HEK293 (cell line): Measurements from ENCODE around the gene ZCCHC3.

Source experiments
- CTCF ChIA-PET: fragments of 350-600 bp; formaldehyde crosslinking; extraction: SDS; loops from one replicate; lab custom pipeline; 2021; ENCODE audit warnings: antibody characterized with exemption; lab: Yijun Ruan, JAX
- POLR2A ChIA-PET: fragments of 300-600 bp; formaldehyde crosslinking; extraction: SDS; loops from one replicate; lab custom pipeline; 2020; ENCODE audit warnings: antibody characterized with exemption, inconsistent platforms; lab: Yijun Ruan, JAX
- H3K27ac ChIP-seq: fragments of 200-500 bp; sonication (Bioruptor generic); 2 replicates; pipeline ENCODE4 v1.5.1; 2014; ENCODE audit warnings: low read depth, low read length, control low read depth, inconsistent platforms; ENCODE audit errors: extremely low read depth
- H3K36me3 ChIP-seq, 2 experiments: fragments of 200-500 bp in 1 of 2; sonication (Bioruptor generic) in 1 of 2; 1 replicate in 1 of 2; 2 replicates in 1 of 2; pipeline ENCODE4 v1.5.1; 2014 to 2017; ENCODE audit warnings: inconsistent platforms in 2 of 2, low read length in 2 of 2; ENCODE audit not compliant: control insufficient read depth in 2 of 2, insufficient read depth in 1 of 2
- H3K4me1 ChIP-seq: fragments of 200-500 bp; sonication (Bioruptor generic); 2 replicates; pipeline ENCODE4 v1.5.1; 2014; ENCODE audit warnings: mild to moderate bottlenecking, low read length, inconsistent platforms; ENCODE audit not compliant: control insufficient read depth, insufficient read depth
- H3K4me3 ChIP-seq: 2 replicates; pipeline ENCODE4 v1.5.1; 2011; ENCODE audit warnings: low read depth, mild to moderate bottlenecking, control low read depth, low read length, moderate library complexity
- H3K9me3 ChIP-seq: fragments of 200-500 bp; sonication (Bioruptor generic); 2 replicates; pipeline ENCODE4 v1.5.1; 2014; ENCODE audit warnings: low read depth, low read length, inconsistent platforms; ENCODE audit not compliant: control insufficient read depth, insufficient read depth
- FEZF1 ChIP-seq: fragments of 450-650 bp; formaldehyde crosslinking; IDR thresholded peaks from 2 replicates; pipeline ENCODE4 v1.5.1; 2016; ENCODE audit warnings: missing biosample characterization, missing genetic modification characterization
- GLI2 ChIP-seq: fragments of 450-650 bp; formaldehyde crosslinking; IDR thresholded peaks from 2 replicates; pipeline ENCODE4; 2017; ENCODE audit warnings: missing biosample characterization, missing genetic modification characterization, low read depth, borderline replicate concordance
- KLF1 ChIP-seq: fragments of 450-650 bp; formaldehyde crosslinking; IDR thresholded peaks from 2 replicates; pipeline ENCODE4 v1.5.1; 2016; ENCODE audit warnings: missing biosample characterization, missing genetic modification characterization
- KLF7 ChIP-seq: fragments of 450-650 bp; formaldehyde crosslinking; IDR thresholded peaks from 2 replicates; pipeline ENCODE4 v1.5.1; 2016; ENCODE audit warnings: missing biosample characterization, missing genetic modification characterization, borderline replicate concordance
- RBAK ChIP-seq: fragments of 450-650 bp; formaldehyde crosslinking; IDR thresholded peaks from 2 replicates; pipeline ENCODE4 v1.5.1; 2016; ENCODE audit warnings: missing biosample characterization, missing genetic modification characterization
- ZIC2 ChIP-seq: fragments of 450-650 bp; formaldehyde crosslinking; IDR thresholded peaks from 2 replicates; pipeline ENCODE4 v1.5.1; 2016; ENCODE audit warnings: missing biosample characterization, missing genetic modification characterization
- ZNF132 ChIP-seq: fragments of 450-650 bp; formaldehyde crosslinking; IDR thresholded peaks from 2 replicates; pipeline ENCODE4 v1.5.1; 2017; ENCODE audit warnings: missing biosample characterization, missing genetic modification characterization, borderline replicate concordance
- ZNF138 ChIP-seq: fragments of 450-650 bp; formaldehyde crosslinking; IDR thresholded peaks from 2 replicates; pipeline ENCODE4 v1.5.1; 2016; ENCODE audit warnings: missing biosample characterization, missing genetic modification characterization, borderline replicate concordance
- ZNF19 ChIP-seq: fragments of 450-650 bp; formaldehyde crosslinking; IDR thresholded peaks from 2 replicates; pipeline ENCODE4; 2016; ENCODE audit warnings: missing biosample characterization, missing genetic modification characterization, low read depth
- ZNF23 ChIP-seq: fragments of 450-650 bp; formaldehyde crosslinking; IDR thresholded peaks from 2 replicates; pipeline ENCODE4 v1.5.1; 2016; ENCODE audit warnings: missing biosample characterization, missing genetic modification characterization, borderline replicate concordance
- ZNF24 ChIP-seq: fragments of 450-650 bp; formaldehyde crosslinking; IDR thresholded peaks from 2 replicates; pipeline ENCODE4 v1.5.1; 2016; ENCODE audit warnings: missing biosample characterization, missing genetic modification characterization
- ZNF292 ChIP-seq: fragments of 450-650 bp; formaldehyde crosslinking; IDR thresholded peaks from 2 replicates; pipeline ENCODE4 v1.5.1; 2016; ENCODE audit warnings: low read depth, missing biosample characterization, missing genetic modification characterization, borderline replicate concordance
- ZNF341 ChIP-seq: fragments of 450-650 bp; formaldehyde crosslinking; IDR thresholded peaks from 2 replicates; pipeline ENCODE4; 2016; ENCODE audit warnings: low read depth, missing biosample characterization, missing genetic modification characterization
- ZNF37A ChIP-seq: fragments of 450-650 bp; IDR thresholded peaks from 2 replicates; pipeline ENCODE4 v1.5.1; 2018; ENCODE audit warnings: missing biosample characterization, missing genetic modification characterization
- ZNF416 ChIP-seq: fragments of 450-650 bp; formaldehyde crosslinking; IDR thresholded peaks from 2 replicates; pipeline ENCODE4 v1.5.1; 2016; ENCODE audit warnings: missing biosample characterization, missing genetic modification characterization
- ZNF501 ChIP-seq: fragments of 450-650 bp; formaldehyde crosslinking; IDR thresholded peaks from 2 replicates; pipeline ENCODE4 v1.5.1; 2016; ENCODE audit warnings: missing biosample characterization, missing genetic modification characterization
- ZNF549 ChIP-seq: fragments of 450-650 bp; IDR thresholded peaks from 2 replicates; pipeline ENCODE4 v1.5.1; 2018; ENCODE audit warnings: missing biosample characterization, missing genetic modification characterization, mild to moderate bottlenecking, inconsistent platforms, moderate library complexity
- ZNF600 ChIP-seq: fragments of 450-650 bp; formaldehyde crosslinking; IDR thresholded peaks from 2 replicates; pipeline ENCODE4 v1.5.1; 2016; ENCODE audit warnings: missing biosample characterization, missing genetic modification characterization
- ZNF629 ChIP-seq: fragments of 450-650 bp; formaldehyde crosslinking; IDR thresholded peaks from 2 replicates; pipeline ENCODE4 v1.5.1; 2017; ENCODE audit warnings: missing biosample characterization, missing genetic modification characterization
- ZNF654 ChIP-seq: fragments of 450-650 bp; formaldehyde crosslinking; IDR thresholded peaks from 2 replicates; pipeline ENCODE4 v1.5.1; 2016; ENCODE audit warnings: low read depth, missing biosample characterization, missing genetic modification characterization
- ZNF660 ChIP-seq: fragments of 450-650 bp; IDR thresholded peaks from 2 replicates; pipeline ENCODE4 v1.5.1; 2018; ENCODE audit warnings: missing biosample characterization, mild to moderate bottlenecking, missing genetic modification characterization
- ZNF747 ChIP-seq: fragments of 450-650 bp; formaldehyde crosslinking; IDR thresholded peaks from 2 replicates; pipeline ENCODE4 v1.5.1; 2016; ENCODE audit warnings: missing biosample characterization, missing genetic modification characterization
- ZNF777 ChIP-seq: fragments of 450-650 bp; formaldehyde crosslinking; IDR thresholded peaks from 2 replicates; pipeline ENCODE4 v1.5.1; 2017; ENCODE audit warnings: missing biosample characterization, missing genetic modification characterization, borderline replicate concordance
- ZNF843 ChIP-seq: fragments of 450-650 bp; formaldehyde crosslinking; IDR thresholded peaks from 2 replicates; pipeline ENCODE4 v1.5.1; 2016; ENCODE audit warnings: missing biosample characterization, missing genetic modification characterization
- TF ChIP-seq, protein P1 (sequence below): fragments of 450-650 bp; formaldehyde crosslinking; IDR thresholded peaks from 2 replicates; pipeline ENCODE4 v1.5.1; 2016; ENCODE audit warnings: missing biosample characterization, missing genetic modification characterization, low read depth
- TF ChIP-seq, protein P2 (sequence below): sonication (generic); formaldehyde crosslinking; IDR thresholded peaks from 2 replicates; pipeline ENCODE4 v1.8.1; 2022; ENCODE audit warnings: mild to moderate bottlenecking, moderate library complexity, missing genetic modification reagents
- TF ChIP-seq, protein P3 (sequence below): fragments of 450-650 bp; formaldehyde crosslinking; conservative IDR thresholded peaks from 2 replicates; pipeline ENCODE4 v1.5.1; 2016; ENCODE audit warnings: low read depth, missing biosample characterization, missing genetic modification characterization

ZCCHC3 gene

DNA sequence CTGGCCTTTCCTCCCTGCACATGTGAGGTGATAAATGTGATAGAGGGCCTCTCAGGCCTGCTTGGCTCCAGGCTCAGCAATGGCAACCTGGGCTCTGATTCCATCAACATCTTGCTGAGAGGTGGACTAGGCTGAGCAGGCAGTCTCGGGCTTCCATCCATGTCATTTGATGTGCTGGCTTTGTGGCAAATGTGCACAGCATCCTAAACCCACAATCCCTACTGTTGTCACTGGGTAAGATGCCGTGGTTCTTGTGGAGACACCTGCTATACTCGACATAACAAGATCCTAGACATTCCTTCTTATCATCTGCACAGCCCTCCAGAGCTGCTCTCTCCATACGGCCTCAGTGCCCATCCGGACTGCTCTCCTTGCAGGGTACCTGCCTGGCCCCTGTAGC is 2.8 kb upstream of the ZCCHC3 start:
- Histone ChIP-seq H3K27ac (no peak overlapping the region), H3K36me3 (peaks cover 0 to 6% of the 10 kb centered on the region in 2 experiments; a peak in 1 of 3 replicates)
- TF ChIP-seq ZNF416 (tag by site-specific recombination) (no peak), ZNF629 (tag by site-specific recombination) (no peak), ZNF24 (no peak), ZIC2 (tag by site-specific recombination) (no peak), ZNF654 (no peak), ZNF132 (tag by site-specific recombination) (no peak), ZNF501 (tag by site-specific recombination) (no peak), ZNF341 (tag by site-specific recombination) (no peak)
- TF ChIP-seq, all 188 proteins: peak for 0
- ChIA-PET POLR2A (interaction anchor here (1.3 kb wide), 2 partner anchors 29 to 30 kb away, joined by 4 read pairs; partner anchors contain the start of gene SOX12), CTCF (interaction anchor here (1.6 kb wide), 2 partner anchors 28 to 37 kb away, joined by 4 to 5 read pairs; no protein-coding TSS in a partner anchor)
- H3K9me3 ChIP-seq: no peaks in the 10 kb centered on the region
- peaks cover 19% of the 10 kb centered on the region for H3K4me1 ChIP-seq
- H3K4me3 ChIP-seq: no peak overlapping the region

DNA sequence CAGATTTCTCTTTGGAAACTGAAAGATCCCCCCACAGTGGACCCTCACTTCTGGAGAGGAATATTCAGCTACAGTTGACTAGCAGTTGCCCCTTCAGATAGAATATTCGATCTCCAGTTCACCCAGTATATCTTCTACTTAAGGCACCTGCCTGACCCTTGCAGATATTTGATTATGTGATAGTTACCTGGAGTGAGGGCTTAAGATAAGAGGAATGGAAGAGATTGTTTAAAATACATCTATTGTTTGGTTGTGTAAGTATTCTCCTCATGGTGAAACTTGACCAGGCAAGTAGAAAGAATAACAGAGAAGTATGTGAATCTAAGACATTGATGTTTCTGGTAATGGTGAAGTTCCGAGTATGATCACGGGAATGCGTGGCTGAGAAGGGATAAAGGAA is 1.6 kb upstream of the ZCCHC3 start:
- ChIA-PET POLR2A (interaction anchor here (0.8 kb wide), 1 partner anchor 52 kb away, joined by 3 read pairs; the partner anchor contains the start of gene NRSN2), CTCF (interaction anchor here (0.5 to 2.9 kb wide), 3 partner anchors 10 to 87 kb away, joined by 3 to 15 read pairs (median 3); no protein-coding TSS in a partner anchor)
- no peak overlapping the region for H3K4me3 ChIP-seq
- TF ChIP-seq ZNF37A (tag by site-specific recombination) (no peak), GLI2 (no peak), ZNF292 (no peak), FEZF1 (tag by site-specific recombination) (no peak), ZNF549 (tag by site-specific recombination) (no peak), ZNF660 (tag by site-specific recombination) (no peak), ZNF843 (tag by site-specific recombination) (no peak), ZNF600 (tag by site-specific recombination) (no peak), KLF7 (tag by site-specific recombination) (no peak), ZNF747 (tag by site-specific recombination) (no peak), ZNF23 (no peak), ZNF138 (tag by site-specific recombination) (no peak), KLF1 (tag by site-specific recombination) (no peak), RBAK (tag by site-specific recombination) (no peak), ZNF777 (tag by site-specific recombination) (no peak), ZNF19 (tag by site-specific recombination) (no peak)
- TF ChIP-seq, protein P1, sequence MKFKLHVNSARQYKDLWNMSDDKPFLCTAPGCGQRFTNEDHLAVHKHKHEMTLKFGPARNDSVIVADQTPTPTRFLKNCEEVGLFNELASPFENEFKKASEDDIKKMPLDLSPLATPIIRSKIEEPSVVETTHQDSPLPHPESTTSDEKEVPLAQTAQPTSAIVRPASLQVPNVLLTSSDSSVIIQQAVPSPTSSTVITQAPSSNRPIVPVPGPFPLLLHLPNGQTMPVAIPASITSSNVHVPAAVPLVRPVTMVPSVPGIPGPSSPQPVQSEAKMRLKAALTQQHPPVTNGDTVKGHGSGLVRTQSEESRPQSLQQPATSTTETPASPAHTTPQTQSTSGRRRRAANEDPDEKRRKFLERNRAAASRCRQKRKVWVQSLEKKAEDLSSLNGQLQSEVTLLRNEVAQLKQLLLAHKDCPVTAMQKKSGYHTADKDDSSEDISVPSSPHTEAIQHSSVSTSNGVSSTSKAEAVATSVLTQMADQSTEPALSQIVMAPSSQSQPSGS (tag by site-specific recombination): no peak
- TF ChIP-seq, protein P2, sequence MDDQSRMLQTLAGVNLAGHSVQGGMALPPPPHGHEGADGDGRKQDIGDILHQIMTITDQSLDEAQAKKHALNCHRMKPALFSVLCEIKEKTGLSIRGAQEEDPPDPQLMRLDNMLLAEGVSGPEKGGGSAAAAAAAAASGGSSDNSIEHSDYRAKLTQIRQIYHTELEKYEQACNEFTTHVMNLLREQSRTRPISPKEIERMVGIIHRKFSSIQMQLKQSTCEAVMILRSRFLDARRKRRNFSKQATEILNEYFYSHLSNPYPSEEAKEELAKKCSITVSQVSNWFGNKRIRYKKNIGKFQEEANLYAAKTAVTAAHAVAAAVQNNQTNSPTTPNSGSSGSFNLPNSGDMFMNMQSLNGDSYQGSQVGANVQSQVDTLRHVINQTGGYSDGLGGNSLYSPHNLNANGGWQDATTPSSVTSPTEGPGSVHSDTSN (CRISPR knock-in tag): no peak
- TF ChIP-seq, protein P3, sequence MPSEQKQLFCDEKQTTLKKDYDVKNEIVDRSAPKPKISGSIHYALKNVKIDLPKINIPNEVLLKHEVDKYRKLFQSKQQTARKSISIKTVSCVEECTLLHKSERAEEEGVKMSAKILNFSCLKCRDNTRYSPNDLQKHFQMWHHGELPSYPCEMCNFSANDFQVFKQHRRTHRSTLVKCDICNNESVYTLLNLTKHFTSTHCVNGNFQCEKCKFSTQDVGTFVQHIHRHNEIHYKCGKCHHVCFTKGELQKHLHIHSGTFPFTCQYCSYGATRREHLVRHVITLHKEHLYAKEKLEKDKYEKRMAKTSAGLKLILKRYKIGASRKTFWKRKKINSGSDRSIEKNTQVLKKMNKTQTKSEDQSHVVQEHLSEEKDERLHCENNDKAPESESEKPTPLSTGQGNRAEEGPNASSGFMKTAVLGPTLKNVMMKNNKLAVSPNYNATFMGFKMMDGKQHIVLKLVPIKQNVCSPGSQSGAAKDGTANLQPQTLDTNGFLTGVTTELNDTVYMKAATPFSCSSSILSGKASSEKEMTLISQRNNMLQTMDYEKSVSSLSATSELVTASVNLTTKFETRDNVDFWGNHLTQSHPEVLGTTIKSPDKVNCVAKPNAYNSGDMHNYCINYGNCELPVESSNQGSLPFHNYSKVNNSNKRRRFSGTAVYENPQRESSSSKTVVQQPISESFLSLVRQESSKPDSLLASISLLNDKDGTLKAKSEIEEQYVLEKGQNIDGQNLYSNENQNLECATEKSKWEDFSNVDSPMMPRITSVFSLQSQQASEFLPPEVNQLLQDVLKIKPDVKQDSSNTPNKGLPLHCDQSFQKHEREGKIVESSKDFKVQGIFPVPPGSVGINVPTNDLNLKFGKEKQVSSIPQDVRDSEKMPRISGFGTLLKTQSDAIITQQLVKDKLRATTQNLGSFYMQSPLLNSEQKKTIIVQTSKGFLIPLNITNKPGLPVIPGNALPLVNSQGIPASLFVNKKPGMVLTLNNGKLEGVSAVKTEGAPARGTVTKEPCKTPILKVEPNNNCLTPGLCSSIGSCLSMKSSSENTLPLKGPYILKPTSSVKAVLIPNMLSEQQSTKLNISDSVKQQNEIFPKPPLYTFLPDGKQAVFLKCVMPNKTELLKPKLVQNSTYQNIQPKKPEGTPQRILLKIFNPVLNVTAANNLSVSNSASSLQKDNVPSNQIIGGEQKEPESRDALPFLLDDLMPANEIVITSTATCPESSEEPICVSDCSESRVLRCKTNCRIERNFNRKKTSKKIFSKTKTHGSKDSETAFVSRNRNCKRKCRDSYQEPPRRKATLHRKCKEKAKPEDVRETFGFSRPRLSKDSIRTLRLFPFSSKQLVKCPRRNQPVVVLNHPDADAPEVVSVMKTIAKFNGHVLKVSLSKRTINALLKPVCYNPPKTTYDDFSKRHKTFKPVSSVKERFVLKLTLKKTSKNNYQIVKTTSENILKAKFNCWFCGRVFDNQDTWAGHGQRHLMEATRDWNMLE (tag by site-specific recombination): no peak
- peaks cover 0 to 15% of the 10 kb centered on the region in 2 experiments; a peak in 1 of 3 replicates for H3K36me3 ChIP-seq
- peaks cover 29% of the 10 kb centered on the region for H3K4me1 ChIP-seq
- H3K9me3 ChIP-seq: no peaks in the 10 kb centered on the region
- no peak overlapping the region for H3K27ac ChIP-seq
